Brain pericyte (primary cell): ENCODE measurements around the gene GDAP1L1.
"Not testable (repeated sequence)": the region's sequence is repeated elsewhere in the genome, so short reads cannot be mapped to it uniquely, and the experiment has no call there.

Experiments
- DNase-seq: peaks from one replicate; pipeline ENCODE4 v3.0.0-alpha.2; 2012; ENCODE audit warnings: low read depth, low spot score

Gene GDAP1L1

DNA sequence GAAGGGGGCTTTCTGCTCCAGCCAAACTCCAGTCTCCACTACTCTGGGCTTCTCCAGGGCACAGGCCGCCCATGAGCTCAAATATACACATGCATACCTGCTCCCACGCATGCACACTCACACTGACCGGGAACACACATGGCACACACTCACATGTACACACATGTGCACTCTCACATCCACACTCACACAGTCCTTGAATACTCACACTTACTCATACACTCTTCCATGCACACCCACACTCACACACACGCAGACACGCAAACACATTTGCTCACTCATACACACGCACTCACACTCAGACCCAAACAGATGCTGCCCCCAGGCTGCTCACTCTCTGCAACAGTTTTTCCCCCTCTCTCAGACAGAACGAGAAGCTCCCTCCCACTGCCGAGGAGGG, 7.0 kb downstream of the GDAP1L1 start:
- no peak for DNase-seq

DNA sequence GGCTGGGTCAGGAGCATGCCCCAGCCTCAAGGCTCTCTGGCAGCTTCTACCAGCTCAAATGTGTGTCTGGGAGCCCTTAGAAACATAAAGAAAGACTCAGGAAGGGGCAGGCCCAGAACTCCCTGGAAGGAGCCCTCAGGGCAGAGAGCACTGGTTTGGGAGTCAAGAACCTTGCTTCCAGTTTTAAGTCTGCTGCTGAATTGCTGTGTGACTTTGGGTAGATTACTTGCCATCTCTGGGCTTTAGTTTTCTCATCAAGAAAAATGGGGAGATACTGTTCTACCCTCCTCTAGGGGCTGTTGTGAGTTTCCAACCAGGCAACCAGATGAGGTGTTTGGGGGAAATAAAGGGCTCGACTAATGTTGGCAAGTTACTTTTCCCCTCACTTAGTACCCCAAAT, 8.8 kb downstream of the GDAP1L1 start:
- no peak for DNase-seq

DNA sequence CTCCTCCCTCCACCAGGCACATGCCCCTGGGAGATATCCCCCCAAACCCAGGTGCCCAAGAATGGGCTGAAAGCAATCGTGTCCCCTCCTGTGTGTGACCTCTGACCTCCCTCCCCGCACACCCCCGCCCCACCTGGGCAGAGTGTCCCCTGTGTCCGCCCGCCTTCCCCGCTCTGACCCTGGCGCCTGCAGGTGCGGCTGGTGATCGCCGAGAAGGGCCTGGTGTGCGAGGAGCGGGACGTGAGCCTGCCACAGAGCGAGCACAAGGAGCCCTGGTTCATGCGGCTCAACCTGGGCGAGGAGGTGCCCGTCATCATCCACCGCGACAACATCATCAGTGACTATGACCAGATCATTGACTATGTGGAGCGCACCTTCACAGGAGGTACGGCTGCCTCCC, 9.9 kb downstream of the GDAP1L1 start:
- DNase-seq: no peak

DNA sequence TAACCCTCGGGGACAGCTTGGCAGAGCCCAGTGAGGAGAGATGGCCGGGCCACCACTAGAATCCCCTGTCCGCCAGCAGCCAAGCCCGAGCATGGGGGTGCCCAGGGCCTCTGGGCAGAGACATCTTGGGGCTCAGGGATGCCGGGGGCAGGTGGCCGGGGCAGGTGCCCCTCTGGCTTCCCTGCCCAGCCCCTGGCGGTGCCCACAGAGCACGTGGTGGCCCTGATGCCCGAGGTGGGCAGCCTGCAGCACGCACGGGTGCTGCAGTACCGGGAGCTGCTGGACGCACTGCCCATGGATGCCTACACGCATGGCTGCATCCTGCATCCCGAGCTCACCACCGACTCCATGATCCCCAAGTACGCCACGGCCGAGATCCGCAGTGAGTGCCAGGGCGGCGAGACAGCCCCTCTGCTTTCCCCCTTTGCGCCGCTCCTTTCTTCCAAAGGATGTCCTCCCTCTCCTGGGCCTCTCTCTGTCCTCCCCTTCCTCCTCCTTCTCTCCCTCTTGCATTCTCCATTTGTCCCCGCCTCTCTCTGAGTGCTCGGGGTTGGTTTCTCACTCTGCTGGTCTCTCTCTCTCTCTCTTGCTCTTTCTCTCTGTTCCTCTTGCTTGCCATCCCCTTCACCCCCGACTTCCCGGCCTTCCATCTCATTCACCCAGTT, 11.2 kb downstream of the GDAP1L1 start:
- DNase-seq: no peak

DNA sequence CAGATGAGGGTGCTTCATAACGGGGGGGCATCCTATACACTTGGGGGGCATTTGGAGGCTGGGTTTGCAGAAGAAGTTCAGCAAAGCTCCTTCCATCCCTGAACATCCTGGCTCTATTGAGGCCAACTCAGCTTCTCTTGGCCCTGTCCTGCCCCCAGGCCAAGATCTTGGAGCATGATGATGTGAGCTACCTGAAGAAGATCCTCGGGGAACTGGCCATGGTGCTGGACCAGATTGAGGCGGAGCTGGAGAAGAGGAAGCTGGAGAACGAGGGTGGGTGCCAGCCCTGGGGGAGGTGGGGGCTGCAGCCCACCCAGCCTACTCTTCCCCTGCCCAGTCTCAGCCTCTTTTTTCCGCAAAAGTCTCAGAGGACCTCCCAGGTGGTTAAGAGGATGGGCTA, 17.2 kb downstream of the GDAP1L1 start:
- DNase-seq: no peak

DNA sequence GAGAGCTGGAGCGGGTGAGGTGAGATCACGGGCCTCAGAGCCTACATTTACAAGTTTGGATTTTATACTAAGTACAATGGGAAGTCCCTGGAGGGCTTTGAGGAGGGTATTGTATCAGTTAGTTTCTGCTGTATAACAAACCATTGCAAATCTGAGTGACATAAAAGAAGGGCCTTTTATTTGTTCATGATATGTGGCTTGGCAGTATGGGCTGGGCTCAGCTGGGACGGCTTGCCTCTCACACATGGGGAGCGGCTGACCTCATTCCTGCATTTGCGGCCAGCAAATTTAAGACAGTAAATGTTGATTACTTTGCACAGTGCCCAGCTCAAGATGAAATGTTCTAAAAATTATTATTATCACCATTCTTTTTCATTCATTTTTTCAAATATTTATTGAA, 21.7 kb downstream of the GDAP1L1 start:
- no peak for DNase-seq

DNA sequence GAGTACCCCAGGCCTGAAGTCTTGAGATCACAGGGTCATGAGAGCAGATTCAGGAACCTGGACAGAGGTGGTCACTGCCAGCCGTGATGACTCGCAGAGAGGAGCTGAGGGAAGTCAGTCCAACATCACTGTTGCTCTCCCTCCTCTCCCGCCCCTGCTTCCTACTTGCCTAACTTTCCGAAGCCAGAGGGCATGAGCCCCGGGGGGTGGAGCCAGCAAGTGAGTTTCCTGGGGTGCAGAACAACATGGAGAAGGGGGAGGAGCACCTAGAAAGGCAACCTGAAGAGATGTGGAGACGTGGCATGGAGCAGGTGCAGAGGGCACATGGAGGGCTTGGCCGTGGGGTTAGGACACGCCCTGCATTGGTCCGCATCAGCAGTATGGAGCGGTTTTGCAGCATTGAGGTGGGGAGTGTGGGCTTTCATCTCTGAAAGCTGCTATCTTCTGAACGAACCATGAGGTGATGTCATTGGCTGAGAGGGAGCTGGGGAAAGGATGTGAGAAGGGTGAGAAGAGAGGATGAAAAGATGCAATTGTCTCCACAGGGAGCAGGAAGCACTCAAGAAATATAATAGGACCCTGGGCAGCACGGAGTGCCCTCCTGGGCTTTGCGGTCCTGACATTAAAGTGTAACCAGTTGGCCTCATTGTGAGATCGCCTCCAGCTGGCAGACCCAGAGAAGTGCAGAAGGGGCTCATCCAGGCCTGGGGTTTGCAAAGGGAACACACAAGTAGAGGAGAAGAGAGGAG, 25.0 kb downstream of the GDAP1L1 start:
- no peak for DNase-seq

DNA sequence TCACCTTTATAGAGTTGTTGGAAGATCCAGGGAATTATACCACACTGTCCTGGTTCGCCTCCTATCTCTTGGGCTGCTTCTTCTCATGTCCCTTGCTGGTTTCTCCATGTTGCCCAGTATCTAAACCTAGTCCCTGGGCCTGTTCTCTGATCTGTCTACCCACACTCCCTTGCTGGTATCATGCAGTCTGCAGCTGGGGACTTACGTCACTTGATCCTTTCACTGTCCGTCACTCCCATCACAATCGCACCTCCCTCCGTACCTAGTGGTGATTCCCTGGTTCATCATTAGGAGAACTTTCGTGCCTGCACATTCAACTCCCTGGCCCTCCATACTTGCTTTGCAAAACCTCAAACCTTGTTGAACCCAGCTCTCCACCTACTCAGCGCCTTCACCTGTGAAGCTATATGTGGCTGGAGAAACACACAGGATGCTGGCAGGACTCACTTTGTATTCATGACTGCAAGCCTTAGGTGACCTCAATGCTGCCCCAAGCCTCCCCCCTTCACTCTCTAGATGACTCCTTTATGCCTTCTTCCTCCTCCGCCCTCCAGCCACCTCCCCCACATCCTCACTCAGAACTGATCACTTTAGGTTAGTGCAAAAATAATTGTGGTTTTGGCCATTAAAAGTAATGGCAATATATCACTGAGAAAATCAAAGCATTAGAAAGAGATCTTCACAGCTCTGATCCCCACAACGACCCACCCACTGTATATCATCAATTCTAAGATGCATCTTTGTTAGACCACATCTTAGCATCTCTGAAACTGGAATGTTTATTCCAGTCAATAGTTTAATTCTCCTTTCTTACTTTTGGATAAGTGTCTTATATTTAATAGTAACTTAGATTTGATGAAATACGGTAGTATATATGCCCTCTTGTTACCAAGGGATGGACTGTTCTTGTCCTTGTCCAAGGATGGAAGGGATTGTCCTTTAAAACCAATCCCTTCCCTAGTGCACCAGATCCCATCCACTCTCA, 26.4 kb downstream of the GDAP1L1 start:
- no peak for DNase-seq

DNA sequence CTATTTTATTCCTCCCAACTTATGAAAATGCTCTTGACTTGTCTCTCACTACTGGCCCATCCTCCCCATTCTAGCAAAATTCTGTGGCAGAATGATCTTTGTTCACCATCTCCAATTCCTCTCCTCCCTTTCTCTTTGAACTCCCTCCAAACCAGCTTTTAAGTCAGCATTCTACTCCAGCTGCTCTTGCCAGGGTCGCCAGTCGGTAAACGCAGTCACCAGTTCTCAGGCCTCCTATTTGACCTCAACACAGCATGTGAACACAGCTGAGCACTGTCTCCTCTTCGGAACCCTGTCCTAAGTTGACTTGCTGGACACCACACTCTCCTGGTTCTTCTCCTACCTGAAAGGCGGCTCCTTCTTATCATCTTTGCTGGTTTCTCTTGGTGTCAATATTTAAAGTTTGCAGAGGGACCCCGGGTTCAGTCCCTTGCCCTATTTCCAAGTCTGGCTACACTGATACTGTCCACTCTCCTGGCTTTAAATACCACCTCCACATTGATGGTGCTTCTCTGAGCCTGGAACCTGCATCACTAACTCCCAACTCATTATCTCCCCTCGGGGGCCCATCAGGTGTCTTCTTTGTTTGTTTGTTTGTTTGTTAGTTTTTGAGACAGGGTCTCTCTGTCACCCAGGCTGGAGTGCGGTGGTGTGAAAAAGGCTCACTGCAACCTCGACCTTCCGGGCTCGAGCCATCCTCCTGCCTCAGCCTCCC, 27.4 kb downstream of the GDAP1L1 start:
- no peak for DNase-seq

DNA sequence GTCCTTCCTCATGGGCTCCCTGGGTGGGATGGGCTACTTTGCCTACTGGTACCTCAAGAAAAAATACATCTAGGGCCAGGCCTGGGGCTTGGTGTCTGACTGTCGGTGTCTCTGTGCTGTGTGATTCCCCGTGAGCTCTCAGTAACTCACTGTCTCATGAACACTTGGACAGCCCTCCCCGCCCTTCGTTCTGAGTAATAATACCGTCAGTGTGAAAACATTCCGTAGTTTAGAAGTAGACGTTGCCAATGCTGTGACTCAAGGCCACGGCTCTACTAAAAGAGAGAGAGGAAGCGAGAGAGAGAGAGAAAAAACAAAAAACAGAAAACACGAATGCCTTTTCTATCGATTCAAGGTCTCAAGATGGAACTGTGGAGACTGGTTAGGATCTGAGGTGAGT, 32.1 kb downstream of the GDAP1L1 start:
- no peak for DNase-seq

DNA sequence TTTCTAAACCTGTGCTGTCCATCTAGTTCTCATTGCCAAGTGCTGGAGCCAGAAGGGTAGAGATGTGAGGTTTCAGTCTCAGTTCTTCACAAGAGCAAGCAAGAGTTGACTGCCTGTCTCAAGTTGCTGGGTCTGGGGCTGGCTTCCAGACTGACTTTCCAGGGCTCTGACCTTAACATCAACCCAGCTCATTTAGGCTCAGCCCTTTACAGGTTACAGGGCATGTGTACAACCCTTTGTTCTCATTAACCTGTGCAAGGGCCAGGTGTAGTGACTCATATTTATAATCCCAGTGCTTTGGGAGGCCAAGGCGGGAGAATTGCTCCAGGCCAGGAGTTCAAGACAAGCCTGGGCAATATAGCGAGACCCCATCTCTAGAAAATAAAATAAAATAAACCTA, 33.3 kb downstream of the GDAP1L1 start:
- no peak for DNase-seq

DNA sequence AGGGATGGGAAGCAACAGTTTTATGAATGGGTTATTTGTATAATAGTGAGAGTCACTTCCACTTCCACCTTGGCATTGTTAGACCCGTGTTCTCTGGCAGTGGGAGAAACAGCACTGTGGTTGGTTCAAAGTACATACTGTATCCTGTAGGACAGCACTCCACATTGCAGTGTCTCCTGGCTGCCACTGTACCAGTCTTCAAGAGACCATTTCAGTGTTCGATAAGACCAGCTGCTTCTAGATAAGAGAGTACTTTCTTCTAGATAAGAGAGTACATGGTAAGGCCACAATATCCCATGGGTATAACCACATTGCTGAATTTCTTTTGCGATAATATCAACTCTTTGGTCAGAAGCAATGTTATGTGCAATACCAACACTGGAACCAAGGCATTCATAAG, 35.1 kb downstream of the GDAP1L1 start:
- DNase-seq: no peak

DNA sequence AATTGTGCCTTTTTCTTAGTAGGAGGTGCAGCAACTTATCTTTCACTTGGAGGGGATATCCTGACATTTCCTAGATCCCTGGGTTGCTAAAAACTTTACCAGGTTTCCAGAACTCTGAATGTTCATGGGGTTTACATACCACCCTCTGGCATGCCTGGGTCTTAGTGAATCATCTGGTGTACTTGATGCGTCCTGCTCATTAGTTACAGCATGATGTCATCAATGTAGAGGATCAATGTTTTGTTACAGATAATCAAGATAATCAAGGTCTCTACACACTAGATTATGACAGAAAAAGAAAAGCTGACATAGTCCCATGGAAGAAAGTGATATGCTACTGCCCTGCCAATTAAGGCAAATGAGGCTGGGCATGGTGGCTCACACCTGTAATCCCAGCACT, 36.9 kb downstream of the GDAP1L1 start:
- no peak for DNase-seq

DNA sequence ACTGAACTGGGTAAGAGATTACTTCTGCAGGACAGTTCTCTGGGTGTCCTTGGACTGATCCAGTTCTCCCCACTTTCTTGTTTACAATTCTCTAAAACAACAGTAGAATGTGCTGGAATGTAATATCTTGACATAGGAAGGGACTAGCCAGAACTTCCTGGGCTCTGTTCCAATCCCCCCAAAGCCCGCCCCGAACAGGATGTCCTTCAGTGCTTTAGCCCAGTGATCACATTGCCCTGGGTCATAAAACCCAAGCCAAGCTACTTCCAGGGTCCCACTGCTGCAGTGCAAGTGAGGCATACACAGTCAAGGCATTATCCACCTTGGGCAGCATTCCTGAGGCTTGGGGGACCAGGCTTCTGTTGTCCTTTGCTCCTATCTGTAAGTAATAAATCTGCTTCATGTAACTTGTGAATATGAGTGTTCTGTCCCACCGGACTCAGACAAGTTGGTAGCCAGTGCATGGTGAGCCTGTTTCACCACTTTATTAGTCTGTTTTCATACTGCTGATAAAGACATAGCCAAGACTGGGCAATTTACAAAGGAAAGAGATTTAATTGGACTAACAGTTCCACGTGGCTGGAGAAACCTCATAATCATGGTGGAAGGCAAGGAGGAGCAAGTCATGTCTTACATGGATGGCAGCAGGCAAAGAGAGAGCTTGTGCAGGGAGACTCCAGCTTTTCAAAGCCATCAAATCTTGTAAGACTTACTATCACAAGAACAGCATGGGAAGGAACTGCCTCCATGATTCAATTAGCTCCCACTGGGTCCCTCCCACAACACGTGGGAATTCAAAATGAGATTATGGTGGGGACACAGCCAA, 40.4 kb downstream of the GDAP1L1 start:
- no peak for DNase-seq

DNA sequence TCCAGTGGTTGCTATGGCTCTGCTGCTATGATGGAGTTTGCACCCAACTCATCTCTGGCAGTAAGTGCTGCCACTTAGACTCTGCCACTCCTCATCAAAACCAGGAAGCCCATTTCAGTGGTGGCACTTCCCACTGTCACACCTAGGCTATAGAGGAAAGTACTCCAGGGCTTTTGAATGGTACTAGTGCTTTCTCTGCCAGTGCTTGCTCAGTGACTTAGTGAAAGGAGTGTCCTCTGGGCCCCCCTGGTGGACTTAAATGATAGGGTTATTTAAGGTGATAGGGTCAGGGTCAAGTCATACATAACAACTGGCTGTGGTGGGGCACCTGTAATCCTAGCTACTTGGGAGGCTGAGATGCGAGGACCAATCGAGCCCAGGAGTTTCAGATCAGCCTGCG, 41.1 kb downstream of the GDAP1L1 start:
- DNase-seq: no peak

DNA sequence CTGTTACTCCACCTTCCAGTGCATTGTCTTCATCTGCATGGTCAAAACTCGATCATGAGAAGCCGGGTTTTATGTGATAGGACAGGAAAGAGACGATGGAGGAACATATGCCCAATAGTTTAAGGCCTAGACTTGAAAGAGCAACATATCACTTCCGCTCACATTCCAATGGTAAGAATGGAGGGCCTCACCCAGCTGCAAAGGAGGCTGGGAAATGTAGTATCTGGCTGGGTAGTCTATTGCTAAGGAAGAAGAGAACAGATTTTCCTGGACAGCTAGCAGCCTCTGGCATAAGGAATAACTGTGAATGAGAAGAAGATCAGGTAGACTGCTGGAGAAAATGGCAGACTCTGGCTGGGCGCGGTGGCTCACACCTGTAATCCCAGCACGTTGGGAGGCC, 44.6 kb downstream of the GDAP1L1 start:
- no peak for DNase-seq

DNA sequence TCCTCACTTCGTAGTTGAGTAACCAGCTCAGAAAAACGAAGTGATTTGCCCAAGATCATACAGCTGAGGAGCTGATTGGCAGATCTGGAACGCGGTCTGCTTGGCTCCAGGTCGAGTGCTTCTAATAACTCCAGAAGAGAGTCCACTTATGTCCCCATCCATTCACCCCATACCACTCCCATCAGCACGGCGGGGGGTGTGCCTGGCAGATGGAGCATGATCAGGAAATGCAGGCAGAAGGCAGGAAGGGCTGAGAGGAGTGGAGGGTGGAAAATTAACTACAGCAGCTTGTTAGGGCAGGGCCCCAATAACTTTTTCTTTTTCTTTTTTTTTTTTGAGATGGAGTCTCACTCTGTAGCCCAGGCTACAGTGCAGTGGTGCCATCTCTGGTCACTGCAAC, 48.9 kb downstream of the GDAP1L1 start:
- DNase-seq: no peak

DNA sequence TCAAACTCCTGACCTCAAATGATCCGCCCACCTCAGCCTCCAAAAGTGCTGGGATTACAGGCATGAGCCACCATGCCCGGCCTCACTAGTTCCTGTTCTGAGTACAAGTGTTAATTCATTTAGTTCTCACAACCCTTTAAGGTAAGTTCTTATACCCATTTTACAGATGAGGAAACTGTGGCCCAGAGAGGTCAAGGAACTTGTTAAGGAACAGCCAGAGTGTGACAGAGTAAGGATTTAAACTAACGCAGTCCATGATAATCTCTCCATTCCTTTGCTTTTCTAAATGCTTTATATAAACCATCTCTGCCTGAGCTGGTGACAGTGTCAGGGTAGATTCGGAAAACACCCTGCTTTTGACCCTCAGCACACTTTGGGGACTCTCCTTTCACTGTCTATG, 50.6 kb downstream of the GDAP1L1 start:
- DNase-seq: no peak

DNA sequence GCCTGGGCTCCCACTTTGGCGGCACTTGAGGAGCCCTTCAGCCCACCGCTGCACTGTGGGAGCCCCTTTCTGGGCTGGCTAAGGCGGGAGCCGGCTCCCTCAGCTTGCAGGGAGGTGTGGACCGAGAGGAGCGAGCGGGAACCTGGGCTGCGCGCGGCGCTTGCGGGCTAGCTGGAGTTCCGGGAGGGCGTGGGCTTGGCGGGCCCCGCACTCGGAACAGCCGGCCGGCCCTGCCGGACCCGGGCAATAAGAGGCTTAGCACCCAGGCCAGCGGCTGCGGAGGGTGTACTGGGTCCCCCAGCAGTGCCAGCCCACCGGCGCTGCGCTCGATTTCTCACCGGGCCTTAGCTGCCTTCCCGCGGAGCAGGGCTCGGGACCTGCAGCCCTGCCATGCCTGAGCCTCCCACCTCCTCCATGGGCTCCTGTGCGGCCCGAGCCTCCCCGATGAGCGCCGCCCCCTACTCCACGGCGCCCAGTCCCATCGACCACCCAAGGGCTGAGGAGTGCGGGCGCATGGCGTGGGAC, 52.0 kb downstream of the GDAP1L1 start:
- DNase-seq: not testable (repeated sequence)

DNA sequence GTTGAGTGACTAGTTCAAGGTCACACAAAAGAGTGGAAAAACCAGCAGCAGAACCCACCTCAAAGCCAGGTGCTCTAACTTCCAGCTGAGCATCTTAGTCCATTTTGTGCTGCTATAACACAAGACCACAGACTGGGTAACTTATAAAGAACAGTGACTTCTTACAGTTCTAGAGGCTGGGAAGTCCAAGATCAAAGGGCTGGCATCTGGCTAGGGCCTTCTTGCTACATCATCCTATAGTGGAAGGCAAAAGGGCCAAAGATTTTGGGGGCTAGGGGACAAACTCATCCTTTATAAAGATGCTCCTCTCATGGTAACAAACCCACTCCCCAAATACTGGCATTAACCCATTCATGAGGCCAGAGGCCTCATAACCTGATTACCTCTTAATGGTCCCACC, 54.2 kb downstream of the GDAP1L1 start:
- DNase-seq: no peak
